AG09319 (cell line): ENCODE results near the gene SSH2.
"Not testable (repeated sequence)": the region's sequence is repeated elsewhere in the genome, so short reads cannot be mapped to it uniquely, and the experiment has no call there.

Experiments used
- DNase-seq: peaks from one replicate; pipeline ENCODE4 v3.0.0-alpha.2; 2010; ENCODE audit warnings: low read depth; ENCODE audit errors: extremely low read depth
- CTCF ChIP-seq: IDR thresholded peaks from 2 replicates; pipeline ENCODE4 v1.5.1; 2011; ENCODE audit warnings: low read depth, mild to moderate bottlenecking, inconsistent platforms, low read length, moderate library complexity

SSH2 gene

GRCh38 chr17:29883497-29883896 is 46.5 kb downstream of the SSH2 start:
- no peak for DNase-seq
- no peak for TF ChIP-seq CTCF

- no peak for TF ChIP-seq CTCF
- no peak for DNase-seq
These were observed 48.8 kb downstream of the SSH2 start for GRCh38 chr17:29881256-29881655.

- no peak for TF ChIP-seq CTCF
- no peak for DNase-seq
These were observed 50.0 kb downstream of the SSH2 start for GRCh38 chr17:29880031-29880430.

GRCh38 chr17:29874931-29875596 is 55.0 kb downstream of the SSH2 start:
- no peak for TF ChIP-seq CTCF
- no peak for DNase-seq

GRCh38 chr17:29874358-29874757 is 55.7 kb downstream of the SSH2 start:
- DNase-seq, result not testable (repeated sequence)

- no peak for TF ChIP-seq CTCF
- no peak for DNase-seq
These were observed 56.6 kb downstream of the SSH2 start for GRCh38 chr17:29873476-29873875.

GRCh38 chr17:29870836-29871465 is 59.1 kb downstream of the SSH2 start:
- TF ChIP-seq CTCF, result no peak
- no peak for DNase-seq
